Uterus (tissue), 4 donors: Measurements from ENCODE around the gene IQCH. TPM values are rescaled to one million over a fixed set of nuclear protein-coding genes. Genes with fewer than 3 reads are reported as not detected.

ENCODE experiments used
- DNase-seq, 2 donors: peaks; one replicate each; pipeline ENCODE4 v3.0.0-alpha.2; 2019 to 2020
- H3K27ac ChIP-seq, 2 donors: fragments of 200-600 bp; sonication (generic); 1 replicate in 1 of 2; 2 replicates in 1 of 2; pipeline ENCODE4 v1.5.1; 2016 to 2018
- H3K27me3 ChIP-seq, 2 donors: fragments of 200-600 bp; sonication (generic); one replicate each; pipeline ENCODE4 v1.5.1; 2018 to 2019; ENCODE audit warnings: control low read depth in 1 of 2
- H3K36me3 ChIP-seq, 2 donors: fragments of 200-600 bp; sonication (generic); one replicate each; pipeline ENCODE4 v1.5.1; 2019; ENCODE audit warnings: control low read depth in 1 of 2
- H3K4me1 ChIP-seq, 2 donors: fragments of 200-600 bp; sonication (generic); one replicate each; pipeline ENCODE4 v1.5.1; 2018 to 2019; ENCODE audit warnings: control low read depth in 1 of 2
- H3K4me3 ChIP-seq, 2 donors: fragments of 200-600 bp; sonication (generic); 1 replicate in 1 of 2; 2 replicates in 1 of 2; pipeline ENCODE4 v1.5.1; 2018 to 2019; ENCODE audit warnings: mild to moderate bottlenecking in 1 of 2
- H3K9me3 ChIP-seq, 2 donors: fragments of 200-600 bp; sonication (generic); one replicate each; pipeline ENCODE4 v1.5.1; 2019; ENCODE audit warnings: control low read depth in 1 of 2
- CTCF ChIP-seq, 4 experiments: fragments of 200-600 bp in 2 of 4; fragments of 450-650 bp in 2 of 4; sonication (generic) in 2 of 4; IDR thresholded peaks; one replicate each; pipeline ENCODE4 v1.5.1; 2016 to 2019; ENCODE audit warnings: antibody characterized with exemption in 4 of 4, mild to moderate bottlenecking in 2 of 4, moderate library complexity in 1 of 4
- POLR2A ChIP-seq, 2 donors: fragments of 450-650 bp; IDR thresholded peaks; one replicate each; pipeline ENCODE4 v1.6.1; 2016; ENCODE audit warnings: antibody characterized with exemption in 2 of 2, mild to moderate bottlenecking in 1 of 2, moderate library complexity in 1 of 2
- intact Hi-C: fragments of 100-400 bp; cut with DNase I; formaldehyde crosslinking; loops from one replicate; pipeline ENCODE4 v1.15.1; 2023; ENCODE audit warnings: low total_unique reads
- total RNA-seq, 4 donors: library from RNA; depleted of rRNA in 3 of 4; stranded (reverse); fragments of >200 nt in 3 of 4; gene quantifications; one replicate each; pipeline versions ENCODE4 v1.1.0 to v1.2.4, GENCODE V29; 2014 to 2023
- donor health status: DM: yes; HTN: yes; CAD: no.

The IQCH gene
- total RNA-seq, 4 donors from 2014 or later = 0.26 to 3.0 (median 1.7) TPM

GRCh38 chr15:67504056-67504455, 249.5 kb downstream of the IQCH start:
- intact Hi-C loops = no loop called here
- no peak for DNase-seq

GRCh38 chr15:67504796-67505195, 250.2 kb downstream of the IQCH start:
- Histone ChIP-seq H3K36me3 (no peaks in the 10 kb centered on the region), H3K27ac (no peak overlapping the region), H3K4me3 (no peak overlapping the region), H3K9me3 (no peaks in the 10 kb centered on the region), H3K4me1 (no peaks in the 10 kb centered on the region), H3K27me3 (no peaks in the 10 kb centered on the region)
- intact Hi-C loops = no loop called here
- TF ChIP-seq POLR2A (IDR thresholded peaks at IDR 0.05) (no peak), CTCF (IDR thresholded peaks at IDR 0.05) (no peak)
- DNase-seq = peak in 1 of 2 donors; percentile 20

More at GRCh38 chr15:67504056-67504455, 249.5 kb downstream of the IQCH start:
- no peaks in the 10 kb centered on the region for H3K36me3 ChIP-seq
- no peak overlapping the region for H3K27ac ChIP-seq
- no peaks in the 10 kb centered on the region for H3K9me3 ChIP-seq
- no peak for TF ChIP-seq CTCF (IDR thresholded peaks at IDR 0.05)
- TF ChIP-seq POLR2A (IDR thresholded peaks at IDR 0.05) = no peak
- no peaks in the 10 kb centered on the region for H3K4me1 ChIP-seq
- H3K27me3 ChIP-seq = no peaks in the 10 kb centered on the region
- no peak overlapping the region for H3K4me3 ChIP-seq

- Histone ChIP-seq H3K4me1 (no peaks in the 10 kb centered on the region), H3K27me3 (no peaks in the 10 kb centered on the region), H3K36me3 (no peaks in the 10 kb centered on the region), H3K27ac (no peak overlapping the region), H3K9me3 (no peaks in the 10 kb centered on the region), H3K4me3 (no peak overlapping the region)
- no peak for TF ChIP-seq POLR2A (IDR thresholded peaks at IDR 0.05)
- no peak for TF ChIP-seq CTCF (IDR thresholded peaks at IDR 0.05)
- no peak for DNase-seq
- intact Hi-C loops = no loop called here
Observed at GRCh38 chr15:67505675-67506572, 251.3 kb downstream of the IQCH start.

- Histone ChIP-seq H3K4me1 (no peaks in the 10 kb centered on the region), H3K27me3 (no peaks in the 10 kb centered on the region), H3K27ac (no peak overlapping the region), H3K9me3 (no peaks in the 10 kb centered on the region), H3K36me3 (no peaks in the 10 kb centered on the region), H3K4me3 (no peak overlapping the region)
- TF ChIP-seq CTCF (IDR thresholded peaks at IDR 0.05) = no peak
- no peak for TF ChIP-seq POLR2A (IDR thresholded peaks at IDR 0.05)
- intact Hi-C loops = no loop called here
- DNase-seq = no peak
Observed at GRCh38 chr15:67506775-67507747, 252.5 kb downstream of the IQCH start.
